ENCODE results near the gene CNNM2.

- TF ChIP-seq CTCF (IDR thresholded peaks at IDR 0.05) (no peak), POLR2AphosphoS5 (IDR thresholded peaks at IDR 0.05) (no peak)
Observed at GRCh38 chr10:102918817-102919245, 737 bp downstream of the CNNM2 start.

All from prostate gland (tissue), 2 donors.